NCI-H146 (cell line): ENCODE results near the gene SCG3.

Experiments
- DNase-seq: peaks from one replicate; lab custom pipeline; 2025; lab: John Stamatoyannopoulos, UW

The SCG3 gene

GRCh38 chr15:51678096-51678495 is 3.2 kb upstream of the SCG3 start:
- no peak for DNase-seq

- no peak for DNase-seq
These were observed 982 bp upstream of the SCG3 start for GRCh38 chr15:51680321-51680720.

GRCh38 chr15:51687565-51687964 is 6.3 kb downstream of the SCG3 start:
- no peak for DNase-seq

GRCh38 chr15:51688863-51689262 is 7.6 kb downstream of the SCG3 start:
- DNase-seq: no peak

GRCh38 chr15:51692154-51692553 is 10.9 kb downstream of the SCG3 start:
- no peak for DNase-seq

- no peak for DNase-seq
These were observed 15.3 kb downstream of the SCG3 start for GRCh38 chr15:51696566-51696965.

- no peak for DNase-seq
These were observed 15.9 kb downstream of the SCG3 start for GRCh38 chr15:51697163-51697562.

- DNase-seq: no peak
These were observed 18.1 kb downstream of the SCG3 start for GRCh38 chr15:51699373-51699772.

GRCh38 chr15:51702710-51703109 is 21.4 kb downstream of the SCG3 start:
- DNase-seq: no peak

- DNase-seq: no peak
These were observed 25.0 kb downstream of the SCG3 start for GRCh38 chr15:51706291-51706690.

- DNase-seq: no peak
These were observed 25.8 kb downstream of the SCG3 start for GRCh38 chr15:51706926-51707608.

GRCh38 chr15:51708013-51708412 is 26.7 kb downstream of the SCG3 start:
- DNase-seq: peak; percentile 46

- no peak for DNase-seq
These were observed 27.7 kb downstream of the SCG3 start for GRCh38 chr15:51709031-51709430.

- DNase-seq: no peak
These were observed 32.9 kb downstream of the SCG3 start for GRCh38 chr15:51714162-51714561.

- DNase-seq: no peak
These were observed 33.6 kb downstream of the SCG3 start for GRCh38 chr15:51714911-51715310.

- no peak for DNase-seq
These were observed 36.9 kb downstream of the SCG3 start for GRCh38 chr15:51718219-51718618.

- DNase-seq: no peak
These were observed 37.4 kb downstream of the SCG3 start for GRCh38 chr15:51718746-51719145.

- no peak for DNase-seq
These were observed 39.1 kb downstream of the SCG3 start for GRCh38 chr15:51720201-51720995.

- DNase-seq: no peak
These were observed 40.1 kb downstream of the SCG3 start for GRCh38 chr15:51721199-51721960.

GRCh38 chr15:51724199-51724598 is 42.9 kb downstream of the SCG3 start:
- DNase-seq: no peak

GRCh38 chr15:51724673-51725072 is 43.4 kb downstream of the SCG3 start:
- no peak for DNase-seq

GRCh38 chr15:51726302-51727073 is 45.2 kb downstream of the SCG3 start:
- DNase-seq: peak; percentile 82
